ENCODE data around the gene WDR55. TPM values are rescaled to one million over a fixed set of nuclear protein-coding genes. Genes with fewer than 3 reads are reported as not detected.
"Not testable (repeated sequence)": the region's sequence is repeated elsewhere in the genome, so short reads cannot be mapped to it uniquely, and the experiment has no call there.

Gene WDR55
- total RNA-seq, 1 experiment from 2014 or later: 38.8 TPM

DNA sequence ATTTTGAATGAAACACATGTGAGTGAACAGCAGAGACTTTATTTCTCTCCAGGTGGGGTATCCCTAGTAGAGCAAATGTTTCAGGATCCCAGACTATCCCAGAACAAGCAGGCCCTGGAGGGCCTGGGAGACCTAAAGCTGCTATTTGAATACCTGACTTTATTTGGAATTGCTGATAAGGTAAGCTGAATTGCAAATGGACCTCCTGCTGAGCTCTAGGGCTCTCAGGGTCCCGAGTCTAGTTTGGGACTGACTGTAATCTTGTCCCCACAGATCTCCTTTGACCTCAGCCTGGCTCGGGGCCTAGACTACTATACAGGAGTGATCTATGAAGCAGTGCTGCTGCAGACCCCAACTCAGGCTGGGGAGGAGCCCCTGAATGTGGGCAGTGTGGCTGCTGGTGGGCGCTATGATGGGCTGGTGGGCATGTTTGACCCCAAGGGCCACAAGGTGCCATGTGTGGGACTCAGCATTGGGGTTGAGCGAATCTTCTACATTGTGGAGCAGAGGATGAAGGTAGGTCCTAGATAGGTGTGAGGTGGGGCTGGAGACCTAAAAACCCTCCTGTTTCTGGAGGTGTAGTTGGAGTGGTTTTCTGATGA, 32.3 kb downstream of the WDR55 start:
- CTCF ChIA-PET: interaction anchor here (0.6 kb wide), 1 partner anchor 23 kb away, joined by 3 read pairs; no protein-coding TSS in a partner anchor

DNA sequence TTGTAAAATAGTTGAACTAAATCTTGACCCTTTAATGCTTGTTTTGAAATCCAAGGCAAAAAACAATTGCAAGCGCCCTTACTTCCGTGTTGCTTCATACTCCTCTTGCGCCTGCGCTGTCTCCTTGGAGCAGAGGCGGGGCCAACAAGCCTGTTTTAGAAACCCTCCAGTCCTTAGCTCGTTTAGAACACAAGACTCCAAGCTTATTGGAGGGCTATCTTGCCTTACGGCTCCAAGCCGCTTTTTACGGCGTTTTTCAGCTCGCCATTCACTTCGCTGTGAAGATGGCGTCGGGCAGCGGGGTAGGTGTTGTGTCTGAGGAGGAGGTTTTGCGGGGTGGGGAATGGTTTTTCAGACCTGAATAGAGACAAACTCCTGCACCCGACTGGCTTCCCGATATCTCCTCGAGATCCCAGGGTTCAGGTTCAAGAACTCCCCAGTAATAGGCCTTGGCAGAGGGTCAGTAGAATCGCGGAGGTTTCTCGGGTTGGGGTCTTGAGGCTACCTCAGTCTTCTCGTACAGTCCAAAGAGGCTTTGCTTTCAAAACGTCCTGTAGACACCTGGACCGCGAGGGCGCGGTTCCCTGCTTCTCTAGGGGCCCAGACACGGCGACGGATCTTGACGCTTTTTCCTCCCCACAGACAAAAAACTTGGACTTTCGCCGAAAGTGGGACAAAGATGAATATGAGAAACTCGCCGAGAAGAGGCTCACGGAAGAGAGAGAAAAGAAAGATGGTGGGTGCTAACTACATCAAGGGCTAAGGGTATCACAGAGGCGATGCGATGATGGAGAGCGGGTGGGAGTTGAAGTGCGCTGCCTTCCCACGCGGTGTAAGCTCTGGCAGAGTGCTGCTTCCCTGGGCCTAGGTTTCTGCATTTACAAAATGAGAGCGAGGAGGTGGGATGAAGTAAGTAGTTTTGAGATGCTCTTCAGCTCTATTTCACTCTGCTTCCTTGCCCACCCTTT, 35.8 kb downstream of the WDR55 start, which contains the start of gene ZMAT2:
Gene ZMAT2 (plus strand): TSS at position 271 of the 968 bp plus-strand sequence. CDS start 14 bp downstream, at position 285.
- Histone ChIP-seq H3K4me1 (no peaks in the 10 kb centered on the region; the same call in 1 of the 2 replicates), H3K27me3 (replicated peaks; ENCODE audit: control insufficient read depth, insufficient read depth, low read length) (no peaks in the 10 kb centered on the region), H3K36me3 (ENCODE audit: control insufficient read depth, insufficient read depth, low read length) (peaks cover 8% of the 10 kb centered on the region), H3K4me3 (ENCODE audit: low read depth, low read length) (peak within 1 kb of the TSS; percentile 67), H3K9me3 (no peaks in the 10 kb centered on the region)
- BruUV-seq (replicated peaks): TSS peak; percentile 37
- Mint-ChIP-seq H3K4me3 (ENCODE audit: unreplicated experiment) (peak within 1 kb of the TSS; percentile 85), H3K9me3 (ENCODE audit: unreplicated experiment) (no peaks in the 10 kb centered on the region), H3K4me1 (ENCODE audit: low read depth, unreplicated experiment) (no peaks in the 10 kb centered on the region), H3K27ac (ENCODE audit: unreplicated experiment) (peak within 1 kb of the TSS; percentile 92), H3K36me3 (ENCODE audit: insufficient read depth, unreplicated experiment) (peaks cover 91% of the 10 kb centered on the region), H3K27me3 (ENCODE audit: insufficient read depth, unreplicated experiment) (no peaks in the 10 kb centered on the region)
- intact Hi-C loops (cut with micrococcal nuclease; ENCODE audit: unreplicated experiment): loop anchor here (1.0 kb wide), 3 partner anchors 9 to 18 kb away; partner anchors contain the start of genes HARS1 and HARS2
- ChIA-PET POLR2A (interaction anchor here (0.5 to 1.1 kb wide), 12 partner anchors 8 to 620 kb away, joined by 4 to 27 read pairs (median 7); partner anchors contain the start of genes EIF4EBP3, HARS1, HARS2 and IK), CTCF (interaction anchor here (0.8 to 1.3 kb wide), 5 partner anchors 9 to 153 kb away, joined by 3 to 14 read pairs (median 4); partner anchors contain the start of genes EIF4EBP3, HARS1 and HARS2)
- peak; percentile 94 to 96 for DNase-seq
- no peak for TF ChIP-seq CTCF (IDR thresholded peaks at IDR 0.05; ENCODE audit: insufficient read depth in 1 of 2, low read depth in 1 of 2, low read length in 1 of 2, severe bottlenecking in 1 of 2, unreplicated experiment in 1 of 2)

More for the DNA sequence above, 32.3 kb downstream of the WDR55 start:
- peak overlapping the region; percentile 63 for H3K27ac Mint-ChIP-seq (ENCODE audit: unreplicated experiment)
- peaks cover 74% of the 10 kb centered on the region for H3K36me3 Mint-ChIP-seq (ENCODE audit: insufficient read depth, unreplicated experiment)
- H3K4me3 Mint-ChIP-seq (ENCODE audit: unreplicated experiment): no peak overlapping the region
- Histone ChIP-seq H3K4me3 (ENCODE audit: low read depth, low read length) (no peak overlapping the region), H3K9me3 (no peaks in the 10 kb centered on the region), H3K36me3 (ENCODE audit: control insufficient read depth, insufficient read depth, low read length) (peaks cover 9% of the 10 kb centered on the region), H3K4me1 (peaks cover 5% of the 10 kb centered on the region), H3K27me3 (replicated peaks; ENCODE audit: control insufficient read depth, insufficient read depth, low read length) (no peaks in the 10 kb centered on the region)
- no peak for TF ChIP-seq CTCF (IDR thresholded peaks at IDR 0.05; ENCODE audit: insufficient read depth in 1 of 2, low read depth in 1 of 2, low read length in 1 of 2, severe bottlenecking in 1 of 2, unreplicated experiment in 1 of 2)
- no peaks in the 10 kb centered on the region for H3K27me3 Mint-ChIP-seq (ENCODE audit: insufficient read depth, unreplicated experiment)
- H3K4me1 Mint-ChIP-seq (ENCODE audit: low read depth, unreplicated experiment): no peaks in the 10 kb centered on the region
- no peak for DNase-seq
- H3K9me3 Mint-ChIP-seq (ENCODE audit: unreplicated experiment): no peaks in the 10 kb centered on the region
- intact Hi-C loops (cut with micrococcal nuclease; ENCODE audit: unreplicated experiment): no loop called here
- POLR2A ChIA-PET: no interaction called here
- BruUV-seq (replicated peaks): no TSS peak

DNA sequence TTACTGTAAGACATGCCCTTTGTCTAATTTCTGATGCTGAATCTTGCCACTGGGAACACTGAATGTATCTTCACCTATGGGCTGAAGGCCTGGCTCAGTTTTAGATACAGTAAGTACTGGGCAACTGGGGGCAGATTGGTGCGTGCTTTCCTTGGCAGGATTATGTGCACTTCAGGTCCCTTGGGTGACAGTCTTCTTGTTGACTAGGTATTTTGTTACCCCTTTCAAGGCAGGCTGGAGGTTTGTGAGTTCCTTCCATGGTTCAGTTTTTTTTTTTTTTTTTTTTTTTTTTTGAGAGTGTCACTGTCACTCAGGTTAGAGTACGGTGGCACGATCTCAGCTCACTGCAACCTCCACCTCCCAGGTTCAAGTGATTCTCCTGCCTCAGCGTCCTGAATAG, 43.1 kb downstream of the WDR55 start:
- no TSS peak for BruUV-seq (replicated peaks)
- Histone ChIP-seq H3K9me3 (no peaks in the 10 kb centered on the region), H3K4me3 (ENCODE audit: low read depth, low read length) (no peak overlapping the region), H3K36me3 (ENCODE audit: control insufficient read depth, insufficient read depth, low read length) (peaks cover 5% of the 10 kb centered on the region), H3K4me1 (no peaks in the 10 kb centered on the region), H3K27me3 (replicated peaks; ENCODE audit: control insufficient read depth, insufficient read depth, low read length) (no peaks in the 10 kb centered on the region)
- Mint-ChIP-seq H3K9me3 (ENCODE audit: unreplicated experiment) (no peaks in the 10 kb centered on the region), H3K27ac (ENCODE audit: unreplicated experiment) (no peak overlapping the region), H3K4me1 (ENCODE audit: low read depth, unreplicated experiment) (peaks cover 7% of the 10 kb centered on the region), H3K27me3 (ENCODE audit: insufficient read depth, unreplicated experiment) (peaks cover 4% of the 10 kb centered on the region), H3K36me3 (ENCODE audit: insufficient read depth, unreplicated experiment) (peaks cover 73% of the 10 kb centered on the region), H3K4me3 (ENCODE audit: unreplicated experiment) (no peak overlapping the region)
- POLR2A ChIA-PET: interaction anchor here (0.9 to 1.2 kb wide), 2 partner anchors 8 to 17 kb away, joined by 3 to 7 read pairs; partner anchors contain the start of gene ZMAT2
- DNase-seq: no peak
- CTCF ChIA-PET: no interaction called here
- no peak for TF ChIP-seq CTCF (IDR thresholded peaks at IDR 0.05; ENCODE audit: insufficient read depth in 1 of 2, low read depth in 1 of 2, low read length in 1 of 2, severe bottlenecking in 1 of 2, unreplicated experiment in 1 of 2)
- intact Hi-C loops (cut with micrococcal nuclease; ENCODE audit: unreplicated experiment): no loop called here

DNA sequence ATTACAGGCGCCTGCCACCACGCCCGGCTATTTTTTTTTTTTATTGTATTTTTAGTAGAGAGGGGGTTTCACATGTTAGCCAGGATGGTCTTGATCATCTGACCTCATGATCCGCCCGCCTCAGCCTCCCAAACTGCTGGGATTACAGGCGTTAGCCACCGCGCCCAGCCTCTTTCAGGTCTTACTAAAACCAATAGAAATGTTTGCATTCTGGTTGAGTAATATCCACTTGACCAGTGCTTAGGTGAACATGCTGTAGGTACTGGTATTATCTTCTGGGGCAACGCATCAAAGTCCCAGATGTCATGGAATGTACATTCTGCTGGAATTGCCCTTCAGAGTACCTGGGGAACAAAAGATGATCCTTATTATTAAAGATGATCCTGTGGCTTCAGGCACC, 44.1 kb downstream of the WDR55 start:
- intact Hi-C loops (cut with micrococcal nuclease; ENCODE audit: unreplicated experiment); H3K4me3 ChIP-seq (ENCODE audit: low read depth, low read length); BruUV-seq (replicated peaks); H3K4me3 Mint-ChIP-seq (ENCODE audit: unreplicated experiment); H3K9me3 Mint-ChIP-seq (ENCODE audit: unreplicated experiment); H3K27me3 ChIP-seq (replicated peaks; ENCODE audit: control insufficient read depth, insufficient read depth, low read length); H3K27me3 Mint-ChIP-seq (ENCODE audit: insufficient read depth, unreplicated experiment); H3K9me3 ChIP-seq; CTCF ChIA-PET; H3K27ac Mint-ChIP-seq (ENCODE audit: unreplicated experiment); H3K4me1 ChIP-seq; H3K4me1 Mint-ChIP-seq (ENCODE audit: low read depth, unreplicated experiment); DNase-seq; H3K36me3 ChIP-seq (ENCODE audit: control insufficient read depth, insufficient read depth, low read length): not testable (repeated sequence)
- POLR2A ChIA-PET: interaction anchor here (1.2 kb wide), 1 partner anchor 9 kb away, joined by 7 read pairs; the partner anchor contains the start of gene ZMAT2
- peaks cover 63% of the 10 kb centered on the region for H3K36me3 Mint-ChIP-seq (ENCODE audit: insufficient read depth, unreplicated experiment)
